ENCODE data around the gene PLPP3. TPM values are rescaled to one million over a fixed set of nuclear protein-coding genes. Genes with fewer than 3 reads are reported as not detected.

The PLPP3 gene
- polyA plus RNA-seq, 4 donors = 109 to 128 (median 119) TPM

- peak; percentile 49 to 68 (median 58) for DNase-seq (ENCODE audit: low read depth in 4 of 4, low spot score in 2 of 4)
Measured at GRCh38 chr1:56527548-56528302, 51.6 kb downstream of the PLPP3 start.

GRCh38 chr1:56526571-56527174 lies 52.7 kb downstream of the PLPP3 start:
- DNase-seq (ENCODE audit: low read depth in 4 of 4, low spot score in 2 of 4) = no peak

GRCh38 chr1:56525489-56526041 lies 53.8 kb downstream of the PLPP3 start:
- DNase-seq (ENCODE audit: low read depth in 4 of 4, low spot score in 2 of 4) = no peak

- DNase-seq (ENCODE audit: low read depth in 4 of 4, low spot score in 2 of 4) = no peak
Measured at GRCh38 chr1:56524263-56524662, 55.1 kb downstream of the PLPP3 start.

GRCh38 chr1:56522680-56523079 lies 56.7 kb downstream of the PLPP3 start:
- DNase-seq (ENCODE audit: low read depth in 4 of 4, low spot score in 2 of 4) = no peak

GRCh38 chr1:56520016-56520601 lies 59.3 kb downstream of the PLPP3 start:
- no peak for DNase-seq (ENCODE audit: low read depth in 4 of 4, low spot score in 2 of 4)

GRCh38 chr1:56517404-56518130 lies 61.8 kb downstream of the PLPP3 start:
- DNase-seq (ENCODE audit: low read depth in 4 of 4, low spot score in 2 of 4) = no peak

- DNase-seq (ENCODE audit: low read depth in 4 of 4, low spot score in 2 of 4) = peak in 1 of 4 donors; percentile 57
Measured at GRCh38 chr1:56516539-56517252, 62.7 kb downstream of the PLPP3 start.

GRCh38 chr1:56515898-56516538 lies 63.3 kb downstream of the PLPP3 start:
- no peak for DNase-seq (ENCODE audit: low read depth in 4 of 4, low spot score in 2 of 4)

- DNase-seq (ENCODE audit: low read depth in 4 of 4, low spot score in 2 of 4) = no peak
Measured at GRCh38 chr1:56512724-56513494, 66.5 kb downstream of the PLPP3 start.

GRCh38 chr1:56511766-56512165 lies 67.6 kb downstream of the PLPP3 start:
- no peak for DNase-seq (ENCODE audit: low read depth in 4 of 4, low spot score in 2 of 4)

- DNase-seq (ENCODE audit: low read depth in 4 of 4, low spot score in 2 of 4) = no peak
Measured at GRCh38 chr1:56511364-56511763, 68.0 kb downstream of the PLPP3 start.

GRCh38 chr1:56510642-56511021 lies 68.7 kb downstream of the PLPP3 start:
- DNase-seq (ENCODE audit: low read depth in 4 of 4, low spot score in 2 of 4) = no peak

- no peak for DNase-seq (ENCODE audit: low read depth in 4 of 4, low spot score in 2 of 4)
Measured at GRCh38 chr1:56509713-56510641, 69.4 kb downstream of the PLPP3 start.

GRCh38 chr1:56508523-56508983 lies 70.8 kb downstream of the PLPP3 start:
- DNase-seq (ENCODE audit: low read depth in 4 of 4, low spot score in 2 of 4) = no peak

GRCh38 chr1:56507925-56508522 lies 71.3 kb downstream of the PLPP3 start:
- no peak for DNase-seq (ENCODE audit: low read depth in 4 of 4, low spot score in 2 of 4)

- no peak for DNase-seq (ENCODE audit: low read depth in 4 of 4, low spot score in 2 of 4)
Measured at GRCh38 chr1:56506951-56507491, 72.3 kb downstream of the PLPP3 start.

All from left renal cortex interstitium (tissue), 4 donors.